DMS153 (cell line): Measurements from ENCODE around the gene ZNF236.
"Not testable (repeated sequence)": the region's sequence is repeated elsewhere in the genome, so short reads cannot be mapped to it uniquely, and the experiment has no call there.

Source experiments
- DNase-seq: peaks from one replicate; lab custom pipeline; 2025; lab: John Stamatoyannopoulos, UW

ZNF236 gene

DNA sequence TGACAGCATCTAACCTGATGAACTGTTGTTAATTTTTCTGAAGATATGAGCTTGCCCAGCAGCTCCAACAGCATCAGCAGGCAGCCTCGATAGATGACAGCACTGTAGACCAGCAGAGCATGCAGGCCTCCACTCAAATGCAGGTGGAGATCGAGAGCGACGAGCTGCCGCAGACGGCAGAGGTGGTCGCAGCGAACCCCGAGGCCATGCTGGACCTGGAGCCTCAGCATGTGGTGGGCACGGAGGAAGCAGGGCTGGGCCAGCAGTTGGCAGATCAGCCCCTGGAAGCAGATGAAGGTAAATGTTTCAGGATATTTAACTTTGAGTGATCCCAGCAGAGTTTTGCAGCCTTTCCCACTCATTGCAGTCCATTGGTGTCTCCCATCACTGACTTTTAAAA, 85.9 kb downstream of the ZNF236 start:
- no peak for DNase-seq

DNA sequence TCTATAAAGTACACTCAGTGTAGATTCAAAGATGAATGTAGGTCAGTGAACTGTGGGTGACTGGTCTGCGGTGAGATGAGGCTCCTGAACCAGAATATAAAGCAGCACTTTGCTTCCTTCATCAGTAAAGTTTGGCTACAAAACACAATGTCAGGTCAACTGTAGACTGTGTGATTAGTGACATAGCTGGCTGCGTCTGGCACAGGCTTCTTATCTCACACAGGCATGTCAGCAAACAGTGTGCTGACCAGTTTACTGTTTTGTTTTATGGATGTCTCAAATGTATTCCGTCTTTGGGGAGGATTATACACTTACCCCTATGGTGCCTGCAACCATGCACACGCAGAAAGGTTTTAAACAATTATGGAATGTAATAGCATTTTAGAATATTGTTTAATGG, 87.1 kb downstream of the ZNF236 start:
- DNase-seq, result no peak

DNA sequence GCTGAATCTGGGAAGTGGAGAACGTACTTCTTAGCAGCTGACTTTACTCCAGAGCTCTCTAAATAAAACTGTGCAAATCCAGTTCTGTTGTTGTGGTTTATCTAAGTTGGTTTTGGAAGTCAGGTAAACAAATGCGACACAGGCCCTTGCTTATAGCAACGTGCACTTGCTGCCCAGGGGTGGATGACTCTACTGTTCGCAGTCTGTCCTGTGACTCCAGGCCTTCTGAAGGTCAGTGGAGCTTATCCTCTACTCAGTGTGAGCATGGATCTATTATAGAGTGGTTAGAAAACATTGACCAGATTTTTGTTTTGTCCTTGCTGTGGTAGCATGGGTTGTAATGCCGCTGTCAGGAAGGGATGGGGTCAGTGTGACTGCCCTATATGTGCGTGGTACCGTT, 89.1 kb downstream of the ZNF236 start:
- DNase-seq, result no peak

- DNase-seq, result peak; percentile 88
These were observed 91.2 kb downstream of the ZNF236 start for GRCh38 chr18:76913583-76913982.

GRCh38 chr18:76914314-76914713, 92.0 kb downstream of the ZNF236 start:
- no peak for DNase-seq

DNA sequence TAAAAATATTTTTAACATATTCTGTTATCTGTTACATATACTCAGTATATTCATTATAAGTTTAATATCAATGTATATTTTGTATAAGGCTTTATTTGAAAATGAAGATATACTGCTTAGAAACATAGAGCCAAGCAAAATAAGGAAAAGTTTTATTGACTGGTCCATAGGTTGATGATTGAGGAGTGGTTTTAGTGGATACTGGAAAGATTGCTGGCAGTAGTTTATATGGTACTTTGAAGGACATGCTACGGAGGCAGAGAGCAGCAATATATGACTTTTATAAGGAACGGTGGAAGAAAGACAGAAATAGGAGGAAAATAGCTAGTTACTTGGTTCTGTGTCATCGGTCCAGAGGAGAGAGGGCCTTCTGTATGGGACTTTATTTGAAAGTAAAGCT, 92.4 kb downstream of the ZNF236 start:
- no peak for DNase-seq

DNA sequence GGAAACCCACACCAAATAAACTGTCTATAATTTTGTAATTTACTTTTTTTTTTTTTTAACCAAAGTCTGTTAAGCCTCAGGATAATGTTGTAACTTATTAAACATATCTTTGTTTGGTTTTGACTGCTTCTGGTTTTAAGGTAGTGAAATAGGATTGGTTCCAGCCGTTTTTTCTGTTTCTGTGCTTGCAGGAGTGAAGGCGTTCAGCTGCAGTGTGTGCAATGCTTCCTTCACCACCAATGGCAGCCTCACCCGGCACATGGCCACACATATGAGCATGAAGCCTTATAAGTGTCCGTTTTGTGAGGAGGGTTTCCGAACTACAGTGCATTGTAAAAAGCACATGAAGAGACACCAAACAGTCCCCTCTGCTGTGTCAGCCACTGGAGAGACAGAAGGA, 93.1 kb downstream of the ZNF236 start:
- no peak for DNase-seq

GRCh38 chr18:76920974-76921373, 98.6 kb downstream of the ZNF236 start:
- no peak for DNase-seq

DNA sequence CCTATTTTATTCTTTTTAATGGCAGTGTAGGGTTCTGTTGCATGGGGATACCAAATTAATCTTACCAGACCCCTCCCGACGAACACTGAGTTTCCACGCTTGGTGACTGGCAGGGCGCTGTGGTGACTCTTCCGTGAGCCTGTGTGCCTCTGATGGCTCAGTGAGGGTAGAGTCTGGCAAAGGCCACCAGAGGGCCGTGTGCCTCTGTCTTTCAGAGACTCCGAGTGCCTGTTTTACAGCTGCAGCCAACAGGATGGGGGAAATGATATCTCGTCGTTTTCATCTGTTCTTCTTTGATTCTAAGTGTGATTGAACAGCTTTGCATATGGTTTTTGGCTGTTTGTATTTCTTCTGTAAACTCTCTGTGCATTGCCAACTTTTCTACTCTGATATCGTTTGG, 99.8 kb downstream of the ZNF236 start:
- peak; percentile 67 for DNase-seq

GRCh38 chr18:76923485-76924085, 101.2 kb downstream of the ZNF236 start:
- no peak for DNase-seq

GRCh38 chr18:76925501-76925900, 103.1 kb downstream of the ZNF236 start:
- no peak for DNase-seq

GRCh38 chr18:76927223-76927725, 104.9 kb downstream of the ZNF236 start:
- DNase-seq, result no peak

DNA sequence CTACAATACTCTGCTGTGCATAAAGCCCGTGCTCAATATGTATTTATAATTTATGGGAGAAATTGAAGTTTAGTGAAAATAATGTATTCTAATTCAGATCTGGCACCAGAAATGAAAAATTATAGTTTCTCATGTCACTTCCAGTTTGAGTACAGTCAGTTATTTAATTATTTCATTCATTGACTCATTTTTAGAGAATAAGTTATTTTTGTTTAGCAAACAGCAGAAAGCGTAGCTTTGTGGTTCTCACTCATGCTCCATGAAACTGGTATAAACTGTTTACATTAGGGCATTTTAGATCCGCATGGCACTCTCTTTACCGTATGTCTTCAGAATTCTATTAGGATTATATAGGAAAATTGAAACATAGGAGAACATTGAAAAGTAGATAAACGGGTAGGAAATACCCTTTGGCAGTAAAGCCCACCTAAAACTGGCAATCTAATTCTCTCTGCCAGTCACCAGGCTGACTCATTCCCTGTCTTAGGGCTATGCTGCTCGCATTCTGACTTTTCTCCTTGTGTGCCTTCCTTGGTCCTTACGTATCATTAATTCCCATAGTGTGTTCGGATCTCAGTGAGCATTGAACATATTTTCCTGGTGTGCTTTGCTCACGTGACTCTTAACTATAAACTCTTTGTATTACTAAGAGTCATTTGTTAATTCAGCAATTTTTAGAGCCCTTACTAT, 106.0 kb downstream of the ZNF236 start:
- no peak for DNase-seq

- no peak for DNase-seq
These were observed 108.8 kb downstream of the ZNF236 start for GRCh38 chr18:76931171-76931570.

DNA sequence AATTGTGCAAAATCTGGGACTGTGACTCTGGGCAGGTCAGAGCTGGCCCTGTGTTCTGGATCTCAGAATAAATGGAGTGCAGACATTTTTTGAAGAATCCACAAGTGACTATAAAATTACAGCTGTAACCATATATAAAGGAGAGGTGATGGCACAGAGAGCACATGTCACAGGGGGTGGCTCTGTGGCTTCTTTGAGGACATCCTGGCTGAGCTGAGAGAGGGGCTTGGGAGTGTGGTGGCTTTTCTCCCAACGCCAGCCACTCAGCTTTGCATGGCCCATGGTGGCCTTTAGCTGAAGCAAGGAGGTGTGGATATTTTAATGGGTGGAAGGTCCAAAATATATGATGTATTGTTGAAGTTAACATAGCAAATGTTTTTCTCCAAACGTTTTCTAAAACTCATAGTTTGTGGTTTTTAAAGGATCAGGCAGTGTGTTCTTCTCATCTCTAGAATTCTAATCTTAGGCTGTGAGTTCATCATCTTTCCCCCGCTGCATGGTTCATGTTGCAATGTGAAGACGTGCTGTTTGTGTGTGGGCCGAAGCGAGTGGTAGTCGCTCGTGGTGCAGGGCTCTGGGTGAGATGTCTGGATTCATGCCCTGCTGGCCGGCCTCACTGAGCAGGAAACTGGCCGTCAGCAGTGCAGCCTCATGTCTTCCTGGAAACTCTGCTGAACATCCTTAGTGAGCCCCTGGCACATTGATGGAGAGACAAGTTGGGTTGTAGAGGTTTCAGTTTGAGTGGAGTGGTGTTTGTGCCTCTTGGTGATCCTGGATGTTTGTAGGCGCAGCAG, 109.9 kb downstream of the ZNF236 start:
- no peak for DNase-seq

GRCh38 chr18:76935722-76936337, 113.5 kb downstream of the ZNF236 start:
- DNase-seq, result no peak

DNA sequence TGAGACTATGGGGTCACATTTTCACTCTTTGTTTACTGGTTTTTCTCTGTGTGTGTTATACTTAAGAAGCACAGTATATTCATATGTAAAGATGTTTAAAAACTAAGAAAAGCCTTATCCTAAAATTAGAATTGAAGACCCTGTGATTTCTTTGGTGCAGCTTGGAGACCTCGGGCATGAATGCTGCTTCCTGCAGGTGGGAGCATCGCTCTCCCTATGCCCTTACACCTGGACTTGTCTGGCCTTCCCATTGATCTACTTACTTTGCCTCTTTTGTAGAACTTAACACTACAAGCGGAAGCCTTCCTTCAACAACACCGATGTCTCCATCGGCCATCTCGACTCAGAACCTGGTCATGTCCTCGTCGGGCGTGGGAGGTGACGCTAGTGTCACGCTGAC, 114.5 kb downstream of the ZNF236 start:
- no peak for DNase-seq

GRCh38 chr18:76937597-76937996, 115.2 kb downstream of the ZNF236 start:
- DNase-seq, result no peak

- DNase-seq, result no peak
These were observed 116.3 kb downstream of the ZNF236 start for GRCh38 chr18:76938619-76939018.

GRCh38 chr18:76941284-76941683, 118.9 kb downstream of the ZNF236 start:
- DNase-seq, result no peak

DNA sequence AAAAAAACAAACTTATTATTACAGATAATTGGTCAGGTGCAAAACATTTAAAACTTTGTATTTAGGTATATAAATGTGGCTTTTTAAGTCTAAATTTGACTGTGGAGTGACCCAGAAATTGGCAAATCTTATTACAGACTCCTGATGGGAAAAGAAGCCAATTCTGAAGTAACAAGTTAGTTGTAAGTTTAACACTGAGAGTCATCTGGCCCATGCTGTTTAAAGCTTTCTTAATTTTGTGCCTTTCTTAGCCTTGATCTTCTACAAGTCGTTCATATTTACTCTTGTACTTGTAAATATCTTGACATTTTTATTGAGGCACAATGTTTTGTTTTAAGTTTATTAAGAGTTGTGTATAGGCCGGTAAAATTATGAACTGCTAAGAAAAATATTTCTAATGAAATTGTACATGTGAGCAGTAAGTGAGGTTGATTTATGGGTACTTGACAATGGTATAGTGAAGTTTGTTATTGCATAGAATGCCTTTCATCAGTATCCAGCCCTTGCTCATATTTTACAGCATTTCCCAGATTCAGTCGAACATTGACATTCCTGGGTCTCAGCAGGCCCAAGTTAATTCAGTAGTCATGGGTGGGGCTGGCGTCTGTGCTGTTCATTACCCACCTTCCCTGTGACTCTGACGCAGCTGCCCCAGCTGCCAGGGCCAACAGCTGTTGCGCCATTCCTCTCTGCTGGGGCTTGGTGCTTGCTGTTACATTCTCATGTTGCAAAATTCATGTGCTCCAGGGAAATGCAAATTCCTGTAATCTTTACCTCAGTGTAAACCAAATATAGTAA, 121.4 kb downstream of the ZNF236 start:
- no peak for DNase-seq

GRCh38 chr18:76944346-76944745, 122.0 kb downstream of the ZNF236 start:
- not testable (repeated sequence) for DNase-seq
